Measurements from ENCODE around the gene VTCN1.
"Not testable (repeated sequence)": the region's sequence is repeated elsewhere in the genome, so short reads cannot be mapped to it uniquely, and the experiment has no call there.

The VTCN1 gene

DNA sequence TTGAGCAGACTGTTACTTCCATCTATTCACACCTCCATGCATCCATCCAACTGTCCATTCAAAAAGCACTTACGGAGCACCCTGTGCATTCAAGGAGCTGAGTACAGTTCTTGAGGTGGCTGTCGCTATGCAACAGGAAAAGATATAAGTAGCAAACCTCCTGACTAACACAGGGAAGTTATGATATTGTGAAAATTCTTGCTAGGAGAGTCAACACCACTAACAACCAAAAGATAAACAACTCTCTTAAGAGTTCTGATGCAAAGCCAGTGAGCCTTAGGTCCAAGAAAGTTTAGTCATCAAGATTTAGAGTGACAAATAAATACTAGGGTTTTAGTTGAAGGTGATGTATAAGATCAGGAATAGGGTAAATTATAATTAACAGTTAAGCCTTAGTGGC lies 44.7 kb downstream of the VTCN1 start:
- no peak for DNase-seq (ENCODE audit: low read depth)

DNA sequence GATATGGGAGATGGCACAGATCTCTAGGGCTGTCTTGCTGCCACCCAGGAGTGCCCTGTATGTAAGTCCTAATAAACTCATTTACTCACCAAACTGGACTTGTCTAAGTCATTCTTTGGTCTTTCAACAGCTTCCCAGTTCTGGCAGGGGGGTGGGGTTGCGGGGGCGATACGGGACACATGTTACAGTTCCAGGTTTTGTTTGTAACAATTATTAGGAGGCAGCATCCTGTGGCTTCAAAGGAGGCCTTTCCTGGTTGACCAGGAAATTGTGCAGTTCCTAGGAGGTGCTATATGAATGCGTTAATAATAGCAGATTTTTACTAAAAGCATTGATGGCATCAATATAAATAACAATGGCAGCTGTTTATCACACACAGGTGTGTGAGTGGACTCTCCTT lies 46.5 kb downstream of the VTCN1 start:
- DNase-seq (ENCODE audit: low read depth), result no peak

DNA sequence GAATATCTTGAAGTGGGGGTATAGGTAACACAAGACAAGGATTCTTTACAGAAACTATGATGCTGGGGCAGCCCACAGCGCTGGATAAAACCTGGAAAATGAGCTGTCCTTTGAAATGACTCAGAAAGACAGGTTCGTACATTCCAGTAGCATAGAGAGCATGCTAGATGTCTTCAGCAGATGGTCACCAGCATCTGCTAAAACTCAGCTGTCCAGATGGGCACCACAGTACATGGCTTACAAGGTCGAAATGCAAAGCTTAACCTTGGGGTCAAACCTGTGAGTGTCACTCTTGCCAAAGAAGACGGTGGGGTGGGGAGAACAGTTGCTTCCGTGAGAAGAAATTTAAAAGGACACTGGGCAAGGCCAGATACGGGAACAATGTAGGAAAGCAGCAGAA lies 47.9 kb downstream of the VTCN1 start:
- DNase-seq (ENCODE audit: low read depth), result no peak

DNA sequence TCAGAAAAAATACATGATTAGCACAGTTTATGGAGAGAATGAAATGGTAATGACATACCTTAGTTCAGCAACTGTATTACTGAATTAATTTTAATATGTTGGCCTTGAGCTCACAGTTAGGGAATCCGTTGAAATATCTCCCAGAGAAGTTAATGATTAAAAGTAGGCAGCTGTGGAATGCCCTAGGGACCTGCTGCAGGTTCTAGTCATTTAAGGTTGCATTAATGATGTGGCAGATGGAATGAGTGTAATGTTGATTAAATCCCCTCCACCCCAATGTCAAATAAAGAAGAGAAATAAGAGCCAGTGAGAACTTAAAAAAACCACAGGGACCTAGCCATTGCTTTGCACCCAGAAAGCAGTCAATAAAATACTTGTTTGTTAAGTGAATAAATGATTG lies 48.8 kb downstream of the VTCN1 start:
- DNase-seq (ENCODE audit: low read depth), result no peak

DNA sequence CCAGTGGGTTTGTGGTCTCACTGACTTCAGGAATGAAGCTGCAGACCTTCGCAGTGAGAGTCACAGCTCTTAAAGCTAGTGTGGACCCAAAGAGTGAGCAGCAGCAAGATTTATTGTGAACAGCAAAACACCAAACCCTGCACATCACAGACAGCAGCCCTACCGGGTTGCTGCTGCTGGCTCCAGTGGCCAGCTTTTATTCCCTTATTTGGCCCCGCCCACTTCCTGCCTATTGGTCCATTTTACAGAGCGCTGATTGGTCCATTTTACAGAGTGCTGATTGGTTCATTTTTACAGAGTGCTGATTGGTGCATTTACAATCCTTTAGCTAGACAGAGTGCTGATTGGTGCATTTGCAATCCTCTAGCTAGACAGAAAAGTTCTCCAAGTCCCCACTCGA lies 59.4 kb downstream of the VTCN1 start:
- not testable (repeated sequence) for DNase-seq (ENCODE audit: low read depth)

DNA sequence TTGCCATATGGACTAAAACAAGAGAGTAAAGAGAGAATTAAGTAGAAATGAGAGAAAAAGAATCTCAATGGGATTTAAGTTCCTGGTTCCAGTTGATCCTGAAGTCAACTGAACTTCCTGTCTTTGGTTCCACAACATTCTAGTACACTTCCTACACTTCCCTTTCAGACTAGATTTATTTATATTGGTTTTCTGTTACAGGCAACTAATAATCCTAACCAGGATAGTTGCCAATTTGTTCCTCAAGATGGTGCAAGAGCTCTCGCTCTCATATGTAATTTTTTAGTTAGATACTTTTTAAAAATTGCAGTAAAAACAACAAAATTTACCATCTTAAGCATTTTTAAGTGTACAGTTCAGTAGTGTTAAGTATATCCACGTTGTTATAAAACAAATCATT lies 60.4 kb downstream of the VTCN1 start:
- no peak for DNase-seq (ENCODE audit: low read depth)

DNA sequence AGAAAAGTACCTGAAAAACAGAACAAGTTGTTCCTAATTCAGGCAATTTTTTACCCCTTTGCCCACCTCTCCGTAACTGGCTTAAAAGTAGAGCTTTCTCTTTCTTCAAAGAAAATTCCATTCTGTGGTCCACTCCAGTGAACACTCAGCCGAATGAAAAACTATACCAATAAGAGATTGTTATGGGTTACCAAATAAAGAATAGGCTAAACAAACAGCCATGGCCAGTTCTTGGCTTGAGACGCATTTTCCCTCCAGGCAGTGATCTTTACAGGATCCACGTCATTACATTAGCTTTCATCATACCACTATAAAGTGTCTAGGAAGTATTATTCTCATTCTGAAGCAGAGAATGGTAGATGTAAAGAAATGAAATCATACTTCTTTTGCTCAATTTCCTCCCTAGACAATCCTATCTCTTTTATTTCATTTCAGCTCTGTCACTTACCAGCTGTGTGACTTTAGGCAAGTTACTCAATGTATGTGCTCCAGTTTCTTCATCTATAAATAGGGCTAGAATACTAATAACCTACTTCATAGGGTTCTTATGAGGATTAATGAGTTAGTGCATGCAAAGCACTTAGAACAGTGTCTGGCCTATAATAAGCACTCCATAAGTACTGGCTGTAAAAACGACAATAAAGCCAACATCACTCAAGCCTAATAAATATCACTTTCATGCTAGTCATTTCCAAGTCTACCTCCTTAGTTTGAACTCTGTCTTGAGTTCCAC lies 62.7 kb downstream of the VTCN1 start:
- no peak for DNase-seq (ENCODE audit: low read depth)

DNA sequence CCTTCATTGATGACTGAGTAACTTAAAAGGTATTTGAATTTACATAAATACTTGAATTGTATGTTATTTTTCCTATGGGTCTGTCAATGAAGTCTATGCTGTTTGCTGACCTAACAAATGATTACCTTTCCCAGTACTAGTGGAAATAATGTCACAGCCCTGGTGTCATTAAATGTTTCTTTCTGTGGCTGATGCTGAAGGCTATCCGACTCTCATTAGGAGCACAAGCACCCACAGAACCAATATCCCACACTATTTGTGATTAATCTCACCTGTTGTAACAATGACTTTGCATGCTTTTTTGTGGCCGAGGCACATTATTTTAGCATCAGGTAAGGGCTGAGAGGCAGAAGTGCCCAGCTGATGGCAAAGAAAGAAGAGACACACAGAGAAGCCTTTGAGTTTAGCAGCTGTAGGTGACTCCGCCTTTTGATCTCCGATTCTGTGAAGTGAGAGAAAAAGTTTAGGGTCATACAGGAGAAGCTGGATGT lies 63.3 kb downstream of the VTCN1 start:
- DNase-seq (ENCODE audit: low read depth), result no peak

DNA sequence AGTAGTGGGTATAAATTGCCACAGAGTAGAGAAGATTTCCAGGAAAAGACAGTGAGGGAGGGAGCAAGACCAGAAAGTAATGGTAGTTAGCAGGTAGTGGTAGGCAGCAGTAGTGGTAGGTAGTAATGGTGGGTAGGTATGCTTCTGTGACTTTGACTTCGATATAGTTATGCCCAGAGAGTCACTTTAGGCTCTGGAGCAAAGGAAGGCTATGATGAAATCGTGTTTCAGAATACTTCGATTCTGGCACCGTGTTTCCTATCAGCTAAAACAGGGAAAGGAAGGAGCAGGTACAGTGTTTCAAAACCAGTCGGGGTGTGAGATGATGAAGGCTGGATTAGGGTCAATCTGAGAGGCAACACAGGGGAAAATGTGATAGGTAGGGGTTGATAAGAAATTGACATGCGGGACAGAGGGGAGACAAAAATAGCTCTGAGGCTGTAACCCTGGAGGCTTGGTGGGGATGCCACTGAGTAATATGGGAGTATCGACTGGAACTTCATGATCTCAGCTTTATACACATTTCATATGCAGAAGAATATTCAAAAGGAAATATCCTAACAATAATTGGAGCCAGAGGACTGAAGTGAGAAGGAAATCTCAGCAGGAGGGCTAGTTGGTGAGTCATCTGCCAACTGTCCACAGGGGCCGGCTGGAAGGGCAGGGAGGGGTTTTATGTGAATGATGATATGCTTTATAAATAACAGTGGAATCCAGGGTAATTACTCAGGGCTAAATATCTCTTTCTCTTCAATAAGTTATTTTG lies 64.0 kb downstream of the VTCN1 start:
- DNase-seq (ENCODE audit: low read depth), result peak; percentile 91

DNA sequence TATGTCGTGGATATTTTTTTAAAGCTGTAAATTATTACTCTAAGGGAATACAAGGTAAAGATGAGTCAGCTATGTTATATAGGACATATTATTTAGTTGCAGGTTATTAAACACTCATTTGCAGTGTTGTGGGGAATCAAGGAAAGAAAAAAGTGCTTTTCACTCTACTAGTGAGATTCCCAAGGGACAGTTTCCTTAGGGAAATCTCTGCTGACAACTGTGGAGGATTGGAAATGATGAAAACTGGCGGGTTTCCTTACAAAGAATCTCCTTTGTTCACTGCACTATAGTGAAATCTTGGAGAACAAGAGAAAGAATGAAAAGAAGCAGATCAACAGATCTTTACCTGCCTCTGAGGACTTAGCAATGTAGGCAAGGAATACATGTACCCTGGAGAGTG lies 64.7 kb downstream of the VTCN1 start:
- no peak for DNase-seq (ENCODE audit: low read depth)

DNA sequence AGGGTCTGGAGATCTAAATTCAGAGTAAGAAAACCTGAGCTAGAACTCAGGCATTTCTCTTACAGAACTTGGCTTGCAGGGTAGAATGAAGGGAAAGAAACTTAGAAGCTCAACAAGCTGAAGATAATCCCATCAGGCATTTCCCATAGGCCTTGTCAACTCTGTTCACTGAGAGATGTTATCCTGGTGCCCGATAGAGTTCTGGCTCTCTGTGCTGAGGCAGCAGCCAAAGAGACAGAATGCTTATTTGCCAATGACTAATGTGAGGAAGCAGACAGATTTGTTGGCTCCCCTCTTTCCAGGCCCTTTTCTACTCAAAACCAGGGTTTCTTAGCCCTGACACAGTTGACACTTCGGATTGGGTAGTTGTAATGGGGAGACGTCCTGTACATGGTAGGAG lies 66.9 kb downstream of the VTCN1 start:
- DNase-seq (ENCODE audit: low read depth), result no peak

DNA sequence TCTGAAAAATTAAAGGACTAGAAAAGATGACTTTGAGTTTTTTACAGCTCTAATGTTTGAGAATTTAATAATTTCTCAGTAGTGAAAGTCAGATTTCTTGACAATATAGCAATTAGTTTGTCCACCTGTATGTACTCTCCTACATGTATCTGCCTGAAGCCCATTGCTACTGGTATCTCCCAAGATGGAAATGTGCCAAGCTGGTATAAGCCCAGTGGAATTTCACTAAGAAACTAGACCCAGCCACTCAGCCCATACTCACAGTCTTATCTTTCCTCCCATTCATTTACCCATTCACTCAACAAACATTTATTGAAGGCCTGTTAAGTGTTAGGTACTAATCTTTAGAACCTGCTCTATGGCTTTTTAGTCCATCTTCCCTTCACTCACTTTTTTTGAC lies 67.6 kb downstream of the VTCN1 start:
- DNase-seq (ENCODE audit: low read depth), result no peak

DNA sequence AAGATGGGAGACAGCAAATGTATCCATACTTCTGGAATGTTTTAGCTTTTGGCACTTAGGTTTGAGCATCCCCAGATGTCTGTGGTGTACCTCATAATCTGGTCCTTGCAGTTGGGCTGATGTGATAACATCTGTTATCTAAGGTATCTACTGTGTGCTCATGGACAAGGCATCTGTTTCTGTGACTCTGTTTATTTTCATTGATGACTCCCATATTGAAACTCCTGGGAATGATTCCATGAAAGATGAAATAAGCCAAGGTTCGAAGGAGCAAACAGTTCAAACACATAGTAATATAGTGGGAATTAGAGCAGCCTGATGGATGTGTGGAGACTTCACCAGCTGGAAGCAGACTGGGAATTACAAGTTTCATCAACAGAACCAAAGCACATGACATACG lies 68.5 kb downstream of the VTCN1 start:
- no peak for DNase-seq (ENCODE audit: low read depth)

DNA sequence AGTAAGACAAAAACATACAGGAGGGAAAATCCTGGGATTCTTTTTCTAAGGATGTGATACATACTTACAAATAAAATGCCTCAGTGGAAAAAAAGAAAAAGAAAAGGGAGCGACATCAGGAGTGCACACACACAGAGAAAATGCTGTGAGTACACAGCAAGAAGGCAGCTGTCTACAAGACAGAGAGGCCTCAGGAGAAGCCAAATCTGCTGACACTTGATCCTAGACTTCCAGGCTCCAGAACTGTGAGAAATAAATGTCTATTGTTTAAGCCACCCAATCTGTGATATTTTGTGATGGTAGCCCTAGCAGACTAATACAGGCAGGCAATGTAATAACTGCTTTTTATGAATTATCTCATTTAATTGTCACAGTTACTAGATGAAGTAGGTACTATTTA lies 72.2 kb downstream of the VTCN1 start:
- DNase-seq (ENCODE audit: low read depth), result no peak

DNA sequence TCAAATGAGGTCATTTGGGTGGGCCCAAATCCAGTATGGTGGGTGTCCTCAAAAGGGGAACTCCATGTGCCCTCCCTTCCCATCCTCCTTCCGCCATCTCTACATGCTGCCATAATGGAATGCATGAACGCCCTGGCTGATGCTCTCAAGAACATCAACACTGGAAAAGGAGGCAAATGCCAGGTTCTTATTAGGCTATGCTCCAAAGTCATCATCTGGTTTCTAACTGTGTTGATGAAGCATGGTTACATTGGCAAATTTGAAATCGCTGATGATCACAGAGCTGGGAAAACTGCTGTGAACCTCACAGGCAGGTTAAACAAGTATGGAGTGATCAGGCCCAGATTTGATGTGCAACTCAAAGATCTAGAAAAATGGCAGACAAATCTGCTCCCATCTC lies 72.6 kb downstream of the VTCN1 start:
- no peak for DNase-seq (ENCODE audit: low read depth)

DNA sequence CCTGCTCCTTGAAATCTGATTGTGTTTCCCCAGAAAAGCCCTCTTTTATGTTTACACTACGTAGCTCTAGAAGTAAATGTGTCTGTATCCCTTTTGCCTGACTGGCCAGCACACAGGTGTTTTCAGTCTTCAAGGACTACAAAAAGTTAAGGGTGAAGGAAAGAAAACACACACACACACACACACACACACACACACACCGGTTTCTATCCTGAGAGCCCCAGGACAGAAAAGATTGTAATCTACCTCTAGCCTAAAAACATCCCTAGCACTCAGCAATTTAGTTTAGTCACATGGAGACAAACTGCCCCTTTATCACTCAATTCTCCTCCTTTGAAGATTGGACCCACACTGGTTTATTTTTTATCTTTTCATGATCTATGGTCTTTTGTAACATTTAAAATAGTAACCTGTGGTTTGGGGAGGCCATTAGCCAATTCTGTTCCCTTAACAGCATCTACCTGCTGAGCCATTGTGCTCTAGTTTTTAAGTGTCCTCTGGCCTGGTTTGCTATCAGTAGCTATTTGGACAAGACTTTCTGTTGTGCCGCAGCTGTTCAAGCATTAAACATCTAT lies 73.4 kb downstream of the VTCN1 start:
- DNase-seq (ENCODE audit: low read depth), result no peak

DNA sequence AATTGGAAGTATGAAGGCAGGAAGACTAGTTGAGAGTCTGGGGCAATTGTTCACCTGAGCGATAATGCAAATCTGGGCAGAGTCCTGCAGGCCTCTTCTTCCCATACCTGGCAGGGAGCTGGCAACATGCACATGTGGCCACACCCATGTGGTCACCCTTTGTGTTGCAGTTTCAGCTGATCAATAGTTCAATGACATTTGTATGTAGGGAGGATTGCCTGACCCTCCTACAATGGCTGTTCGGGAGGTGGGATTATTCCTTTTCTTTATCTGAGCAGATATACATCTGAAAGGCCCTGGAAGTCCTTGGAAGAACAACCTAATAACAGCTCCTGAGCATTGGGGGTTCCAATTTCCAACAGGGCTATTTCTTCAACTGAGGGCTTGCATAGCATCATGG lies 74.0 kb downstream of the VTCN1 start:
- no peak for DNase-seq (ENCODE audit: low read depth)

DNA sequence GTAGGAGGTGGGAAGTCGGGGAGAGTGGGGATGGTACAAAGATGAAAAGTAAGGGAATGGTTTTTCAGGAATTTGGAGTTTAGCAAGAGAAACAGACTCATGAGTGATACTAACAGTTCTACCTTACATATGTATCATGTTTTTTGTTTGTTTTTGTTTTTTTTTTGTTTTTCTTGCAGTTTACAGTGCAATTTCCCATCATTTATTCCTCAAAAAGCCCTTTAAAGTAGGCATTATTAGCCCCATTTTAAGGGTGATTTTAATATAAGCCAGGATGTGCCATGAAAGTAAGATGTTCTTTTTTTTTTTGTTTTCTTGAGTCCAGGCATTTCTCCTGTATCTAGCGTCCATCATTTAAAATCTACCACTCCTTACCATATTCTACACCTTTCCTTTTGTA lies 75.4 kb downstream of the VTCN1 start:
- no peak for DNase-seq (ENCODE audit: low read depth)

DNA sequence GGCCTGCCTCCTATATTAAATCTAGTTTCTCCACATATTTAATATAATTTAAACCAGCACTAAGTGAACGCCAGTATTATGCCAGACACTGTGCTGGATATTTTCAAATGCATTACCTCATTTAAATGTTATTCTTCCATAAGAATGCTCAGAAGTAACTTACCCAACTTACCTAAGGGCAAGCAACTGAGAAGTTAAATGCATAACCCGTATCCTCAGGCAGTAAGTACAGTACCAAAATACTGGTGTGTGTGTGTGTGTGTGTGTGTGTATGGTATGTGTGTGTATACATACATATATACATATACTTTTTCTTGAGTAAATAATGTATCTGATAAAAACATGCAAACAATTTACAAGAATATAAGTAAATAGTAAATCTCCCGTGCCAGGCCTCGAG lies 80.2 kb downstream of the VTCN1 start:
- DNase-seq (ENCODE audit: low read depth), result no peak

DNA sequence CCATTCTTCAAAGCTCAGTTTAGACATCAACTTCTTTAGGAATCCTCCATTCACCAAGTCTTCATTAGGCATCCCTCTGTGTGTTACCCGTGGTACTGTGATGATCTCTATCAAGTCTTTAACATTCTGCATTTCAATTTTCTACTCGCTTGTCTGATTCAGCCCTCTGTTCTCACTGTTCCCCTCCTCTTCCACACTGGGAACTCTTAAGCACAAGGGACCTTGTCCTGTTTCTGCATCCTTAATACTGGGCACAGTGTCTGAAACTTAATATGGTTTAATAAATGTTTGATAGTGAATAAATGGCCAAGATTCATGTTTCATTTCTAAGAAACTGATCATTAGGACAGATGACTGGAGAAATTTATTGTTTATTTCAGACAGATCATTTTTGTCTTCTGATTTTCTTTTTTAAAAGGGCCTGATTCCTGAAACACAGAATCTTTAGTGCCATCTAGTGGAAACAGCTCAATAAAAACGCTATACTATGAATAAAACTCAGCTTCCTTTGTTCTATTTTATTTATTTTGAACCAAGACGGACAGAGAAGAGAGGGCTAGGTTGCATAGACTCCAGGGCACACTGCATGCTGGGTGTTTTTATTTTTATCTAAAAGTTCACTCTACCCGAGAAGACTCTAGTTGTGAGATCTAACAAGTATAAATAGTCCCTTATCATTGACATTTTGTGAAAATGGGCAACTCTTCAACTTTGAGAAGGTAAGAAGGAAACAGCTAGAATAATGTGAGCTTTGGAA lies 82.2 kb downstream of the VTCN1 start:
- no peak for DNase-seq (ENCODE audit: low read depth)

DNA sequence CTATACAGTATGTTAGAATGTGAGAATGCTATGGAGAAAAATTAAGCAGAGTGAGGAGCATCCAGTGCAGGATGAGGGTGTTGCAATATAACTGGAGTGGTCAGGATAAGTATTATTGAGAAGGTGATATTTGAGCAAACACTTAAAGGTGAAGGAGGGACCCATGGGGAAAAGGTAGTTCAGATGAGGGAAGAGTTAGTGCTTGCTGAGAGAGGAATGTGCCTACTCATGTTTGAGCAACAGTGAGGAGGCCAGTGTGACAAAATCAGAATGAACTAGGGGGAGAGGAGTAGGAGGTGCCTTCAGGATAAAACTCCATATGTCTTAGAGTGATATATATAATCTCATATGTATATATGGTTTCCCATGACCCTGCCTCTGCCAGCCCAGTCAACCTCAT lies 82.9 kb downstream of the VTCN1 start:
- DNase-seq (ENCODE audit: low read depth), result no peak

DNA sequence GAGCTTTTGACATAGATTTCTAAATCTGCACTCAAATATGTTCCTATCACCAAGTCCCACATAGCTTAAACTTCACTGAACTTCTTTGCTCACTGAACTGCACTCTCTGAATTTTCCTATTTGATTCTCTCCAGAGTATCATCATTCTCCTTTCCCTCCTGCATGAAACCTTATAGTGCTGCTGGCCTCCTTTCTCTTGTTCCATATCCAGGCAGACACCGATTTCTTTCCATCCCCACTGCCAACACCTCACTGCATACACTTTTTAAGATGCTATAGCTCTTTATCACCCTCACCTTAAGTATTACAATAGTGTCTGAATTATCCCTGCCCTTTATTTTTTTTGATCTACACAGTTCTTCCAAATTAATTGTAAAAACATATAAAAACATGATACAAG lies 86.1 kb downstream of the VTCN1 start:
- no peak for DNase-seq (ENCODE audit: low read depth)

DNA sequence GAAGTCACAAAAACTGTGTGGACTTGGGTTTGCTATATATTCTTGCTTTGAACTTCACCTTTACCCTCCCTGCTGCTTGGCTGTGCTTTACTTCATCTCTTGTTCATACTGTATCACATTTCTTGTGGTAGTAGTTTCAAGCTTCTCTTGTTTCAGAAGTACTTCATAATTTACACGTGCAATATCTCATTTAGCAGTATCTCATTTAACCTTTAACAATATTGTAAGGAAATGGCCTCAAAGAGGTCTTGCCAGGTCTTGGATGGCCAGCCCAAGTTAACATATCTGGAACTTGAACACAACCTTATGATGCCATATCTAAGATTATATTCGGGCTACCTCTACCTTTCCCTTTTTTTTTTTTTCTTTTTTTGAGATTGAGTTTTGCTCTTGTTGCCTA lies 87.5 kb downstream of the VTCN1 start:
- DNase-seq (ENCODE audit: low read depth), result no peak

All from HS-27A (cell line).